AG10803 (cell line): ENCODE data around the gene KCNQ1OT1.

ENCODE experiments used
- DNase-seq: peaks from one replicate; pipeline ENCODE4 v3.0.0; 2010; ENCODE audit warnings: low read depth
- H3K4me3 ChIP-seq: 2 replicates; pipeline ENCODE4 v1.5.1; 2011; ENCODE audit warnings: mild to moderate bottlenecking, low read length, control low read depth
- TF ChIP-seq, protein P1 (sequence below): conservative IDR thresholded peaks from 2 replicates; pipeline ENCODE4 v1.5.1; 2011; ENCODE audit warnings: mild to moderate bottlenecking, low read length, control low read depth, inconsistent platforms

The KCNQ1OT1 gene

DNA sequence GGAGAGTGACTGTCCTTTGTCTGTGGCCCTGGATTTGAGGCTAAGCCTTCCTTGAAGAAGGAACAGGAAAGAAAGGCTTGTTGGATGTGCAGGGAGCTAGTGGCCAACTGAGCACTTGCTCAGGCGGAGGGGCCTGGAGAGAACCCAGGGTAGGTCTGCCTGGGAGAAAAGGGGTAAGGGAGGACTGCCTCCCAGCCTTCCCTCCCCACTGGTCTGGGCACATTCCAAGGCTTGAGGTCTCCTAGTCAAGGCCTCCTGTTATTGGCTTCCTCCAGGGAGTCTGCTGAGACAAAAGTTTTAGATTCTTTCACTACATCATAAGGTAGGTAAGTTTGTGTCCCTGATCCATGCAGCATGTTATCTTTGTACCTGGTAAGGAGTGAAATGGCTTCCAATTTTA, 15.2 kb downstream of the KCNQ1OT1 start:
- no peak overlapping the region for H3K4me3 ChIP-seq
- no peak for DNase-seq
- TF ChIP-seq, protein P1, sequence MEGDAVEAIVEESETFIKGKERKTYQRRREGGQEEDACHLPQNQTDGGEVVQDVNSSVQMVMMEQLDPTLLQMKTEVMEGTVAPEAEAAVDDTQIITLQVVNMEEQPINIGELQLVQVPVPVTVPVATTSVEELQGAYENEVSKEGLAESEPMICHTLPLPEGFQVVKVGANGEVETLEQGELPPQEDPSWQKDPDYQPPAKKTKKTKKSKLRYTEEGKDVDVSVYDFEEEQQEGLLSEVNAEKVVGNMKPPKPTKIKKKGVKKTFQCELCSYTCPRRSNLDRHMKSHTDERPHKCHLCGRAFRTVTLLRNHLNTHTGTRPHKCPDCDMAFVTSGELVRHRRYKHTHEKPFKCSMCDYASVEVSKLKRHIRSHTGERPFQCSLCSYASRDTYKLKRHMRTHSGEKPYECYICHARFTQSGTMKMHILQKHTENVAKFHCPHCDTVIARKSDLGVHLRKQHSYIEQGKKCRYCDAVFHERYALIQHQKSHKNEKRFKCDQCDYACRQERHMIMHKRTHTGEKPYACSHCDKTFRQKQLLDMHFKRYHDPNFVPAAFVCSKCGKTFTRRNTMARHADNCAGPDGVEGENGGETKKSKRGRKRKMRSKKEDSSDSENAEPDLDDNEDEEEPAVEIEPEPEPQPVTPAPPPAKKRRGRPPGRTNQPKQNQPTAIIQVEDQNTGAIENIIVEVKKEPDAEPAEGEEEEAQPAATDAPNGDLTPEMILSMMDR, result no peak

- no peak overlapping the region for H3K4me3 ChIP-seq
- TF ChIP-seq, protein P1, result no peak
- no peak for DNase-seq
These were observed 16.0 kb downstream of the KCNQ1OT1 start for GRCh38 chr11:2683806-2684205.

DNA sequence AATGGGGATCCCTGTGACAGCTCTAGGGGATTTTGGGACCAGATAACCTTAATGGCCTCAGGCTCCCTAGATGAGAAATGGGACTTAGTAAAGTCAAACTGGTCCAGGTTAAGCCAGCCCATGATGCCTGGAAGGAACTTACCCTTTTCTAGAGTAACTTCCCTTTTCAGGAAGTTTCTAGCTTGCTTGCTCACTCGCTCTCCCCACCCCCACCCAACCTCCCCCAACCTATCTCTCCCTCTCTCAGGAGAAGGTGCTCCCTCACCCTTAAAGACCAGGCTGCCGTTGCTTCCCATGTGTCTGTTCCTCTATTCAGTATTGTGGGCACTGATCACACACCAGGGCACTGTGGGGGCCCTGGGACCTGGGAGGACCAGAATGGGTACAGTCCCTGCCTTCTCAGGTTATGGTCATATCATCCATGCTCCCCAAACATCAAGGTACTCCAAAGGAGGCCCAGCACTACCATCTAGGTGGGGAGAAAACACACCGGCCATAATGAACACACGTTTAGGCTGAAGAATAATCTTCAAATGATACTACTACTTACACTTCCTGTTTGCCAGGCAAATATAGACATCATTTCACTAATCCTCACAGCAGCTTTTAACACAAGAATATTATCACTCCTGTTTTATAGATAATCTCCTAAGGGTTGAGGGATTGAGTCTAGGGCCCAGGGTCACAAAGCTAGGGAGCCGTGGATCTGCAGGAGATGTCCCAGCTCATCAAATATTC, 18.2 kb downstream of the KCNQ1OT1 start:
- TF ChIP-seq, protein P1, result no peak
- no peak for DNase-seq
- no peak overlapping the region for H3K4me3 ChIP-seq

DNA sequence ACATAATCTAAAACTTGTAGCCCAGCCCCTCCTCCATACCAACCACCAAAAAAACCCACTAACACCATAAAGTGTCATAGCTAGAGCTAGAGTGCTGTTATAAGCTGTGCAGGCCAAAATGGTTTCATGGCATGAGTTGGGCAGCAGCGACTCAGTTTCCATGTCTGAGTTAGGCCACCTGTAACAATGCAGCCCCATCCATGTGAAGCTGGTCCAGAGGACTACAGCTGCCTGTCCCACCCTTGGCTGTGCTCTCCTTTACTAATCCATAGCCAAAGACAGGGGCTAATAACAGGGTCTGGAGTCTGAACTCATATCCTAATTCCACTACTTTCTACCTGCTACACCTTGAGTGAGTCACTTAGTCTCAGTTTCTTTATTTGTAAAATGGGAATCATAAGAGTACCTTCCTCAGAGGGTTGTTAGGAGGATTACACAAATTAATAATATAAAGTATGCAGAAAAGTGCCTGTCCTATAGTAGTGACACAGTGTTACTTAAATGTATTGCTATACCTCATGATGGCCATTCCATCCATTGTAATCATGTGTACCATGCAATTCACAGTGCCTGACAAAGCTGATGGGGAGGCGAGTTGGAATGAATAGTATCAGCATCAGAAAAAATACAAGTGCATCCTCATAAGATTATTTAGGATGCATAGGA, 20.6 kb downstream of the KCNQ1OT1 start:
- no peak overlapping the region for H3K4me3 ChIP-seq
- TF ChIP-seq, protein P1, result no peak
- no peak for DNase-seq

DNA sequence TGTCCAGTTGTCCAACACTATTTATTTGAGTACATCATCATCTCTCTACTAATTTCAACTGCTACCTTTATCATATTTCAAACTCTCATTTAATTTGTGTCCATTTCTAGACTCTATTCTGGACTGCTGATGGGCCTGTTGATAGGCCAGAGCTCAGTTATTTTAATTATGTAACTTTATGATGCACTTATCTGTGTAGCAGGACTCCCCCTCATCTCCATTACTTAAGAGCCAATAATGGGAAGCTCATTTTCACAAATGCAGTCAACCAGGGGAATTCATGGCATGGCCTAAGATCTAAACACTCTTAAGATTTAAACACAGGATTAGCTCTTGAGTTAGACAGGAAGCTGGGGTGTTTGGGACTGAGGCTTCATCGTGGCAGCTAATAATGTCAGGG, 21.4 kb downstream of the KCNQ1OT1 start:
- DNase-seq, result no peak
- H3K4me3 ChIP-seq, result no peak overlapping the region
- TF ChIP-seq, protein P1, result no peak

DNA sequence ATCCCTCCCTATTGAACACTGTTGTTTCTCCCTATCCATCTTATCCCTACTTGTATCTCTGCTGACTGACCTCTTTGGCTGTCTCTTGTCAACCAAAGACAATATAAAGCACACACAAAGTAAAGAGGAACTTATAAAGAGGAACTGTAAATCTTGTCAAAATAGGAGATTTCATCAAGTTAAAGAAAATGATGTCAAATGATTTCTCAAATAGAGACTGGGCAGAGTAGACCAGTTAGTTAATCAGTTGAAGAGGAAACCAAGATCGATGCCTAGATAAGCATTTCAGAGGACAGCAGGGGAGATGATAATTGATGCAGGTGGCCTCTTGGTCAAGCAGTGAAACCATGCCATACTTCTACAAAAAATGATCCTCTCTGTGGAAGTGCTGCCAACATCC, 22.7 kb downstream of the KCNQ1OT1 start:
- DNase-seq, result no peak
- H3K4me3 ChIP-seq, result no peak overlapping the region
- TF ChIP-seq, protein P1, result no peak

GRCh38 chr11:2675540-2675939, 24.3 kb downstream of the KCNQ1OT1 start:
- no peak overlapping the region for H3K4me3 ChIP-seq
- DNase-seq, result no peak
- TF ChIP-seq, protein P1, result no peak
